GM23338 (cell line): ENCODE results near the gene CMTM6.

Experiments used
- EZH2 ChIP-seq: fragments of 200-600 bp; sonication (generic); IDR thresholded peaks from one replicate; pipeline ENCODE4 v1.8.0; 2017; ENCODE audit warnings: antibody characterized with exemption, mild to moderate bottlenecking, low read depth; ENCODE audit not compliant: unreplicated experiment
- EZH2phosphoT487 ChIP-seq: fragments of 200-600 bp; sonication (generic); IDR thresholded peaks from one replicate; pipeline ENCODE4 v1.8.1; 2018; ENCODE audit warnings: antibody characterized with exemption; ENCODE audit not compliant: unreplicated experiment
- POLR2AphosphoS5 ChIP-seq: IDR thresholded peaks from 2 replicates; pipeline ENCODE4 v1.6.1; 2016; ENCODE audit warnings: antibody characterized with exemption, low read depth
- TF ChIP-seq, protein P1 (sequence below), 2 experiments: fragments of 200-600 bp in 1 of 2; sonication (generic) in 1 of 2; conservative IDR thresholded peaks; 2 replicates each; pipeline versions ENCODE4 v1.5.1 to v1.6.1; 2016 to 2017; ENCODE audit warnings: antibody characterized with exemption in 2 of 2, low read depth in 2 of 2, mild to moderate bottlenecking in 2 of 2, moderate library complexity in 1 of 2
- TF ChIP-seq, protein P2 (sequence below): IDR thresholded peaks from one replicate; pipeline ENCODE4 v1.6.1; 2018; ENCODE audit warnings: antibody characterized with exemption; ENCODE audit not compliant: unreplicated experiment

DNA sequence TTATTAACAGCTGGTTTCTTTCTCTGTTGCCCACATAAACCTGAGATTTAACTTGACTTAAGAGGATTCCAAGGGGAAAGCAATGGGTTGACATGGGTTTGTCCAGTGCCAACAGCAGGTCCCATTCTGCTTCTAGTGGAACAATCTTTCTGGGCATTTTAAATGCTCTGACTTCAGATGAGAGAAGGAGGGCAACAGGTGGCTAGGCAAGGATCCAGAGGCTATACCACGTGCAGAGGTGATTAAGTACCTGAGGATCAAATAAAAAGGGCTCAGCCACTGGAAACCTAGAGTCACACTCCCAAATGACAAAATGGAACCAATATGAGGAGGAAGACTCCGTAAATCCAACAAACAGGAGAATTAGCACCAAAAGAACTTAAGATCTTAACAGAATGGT is 28.5 kb downstream of the CMTM6 start:
- TF ChIP-seq EZH2 (no peak), POLR2AphosphoS5 (no peak), EZH2phosphoT487 (no peak)
- TF ChIP-seq, protein P1, sequence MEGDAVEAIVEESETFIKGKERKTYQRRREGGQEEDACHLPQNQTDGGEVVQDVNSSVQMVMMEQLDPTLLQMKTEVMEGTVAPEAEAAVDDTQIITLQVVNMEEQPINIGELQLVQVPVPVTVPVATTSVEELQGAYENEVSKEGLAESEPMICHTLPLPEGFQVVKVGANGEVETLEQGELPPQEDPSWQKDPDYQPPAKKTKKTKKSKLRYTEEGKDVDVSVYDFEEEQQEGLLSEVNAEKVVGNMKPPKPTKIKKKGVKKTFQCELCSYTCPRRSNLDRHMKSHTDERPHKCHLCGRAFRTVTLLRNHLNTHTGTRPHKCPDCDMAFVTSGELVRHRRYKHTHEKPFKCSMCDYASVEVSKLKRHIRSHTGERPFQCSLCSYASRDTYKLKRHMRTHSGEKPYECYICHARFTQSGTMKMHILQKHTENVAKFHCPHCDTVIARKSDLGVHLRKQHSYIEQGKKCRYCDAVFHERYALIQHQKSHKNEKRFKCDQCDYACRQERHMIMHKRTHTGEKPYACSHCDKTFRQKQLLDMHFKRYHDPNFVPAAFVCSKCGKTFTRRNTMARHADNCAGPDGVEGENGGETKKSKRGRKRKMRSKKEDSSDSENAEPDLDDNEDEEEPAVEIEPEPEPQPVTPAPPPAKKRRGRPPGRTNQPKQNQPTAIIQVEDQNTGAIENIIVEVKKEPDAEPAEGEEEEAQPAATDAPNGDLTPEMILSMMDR (conservative IDR thresholded peaks at IDR 0.05; ENCODE audit: low read depth in 2 of 2): no peak
- TF ChIP-seq, protein P2, sequence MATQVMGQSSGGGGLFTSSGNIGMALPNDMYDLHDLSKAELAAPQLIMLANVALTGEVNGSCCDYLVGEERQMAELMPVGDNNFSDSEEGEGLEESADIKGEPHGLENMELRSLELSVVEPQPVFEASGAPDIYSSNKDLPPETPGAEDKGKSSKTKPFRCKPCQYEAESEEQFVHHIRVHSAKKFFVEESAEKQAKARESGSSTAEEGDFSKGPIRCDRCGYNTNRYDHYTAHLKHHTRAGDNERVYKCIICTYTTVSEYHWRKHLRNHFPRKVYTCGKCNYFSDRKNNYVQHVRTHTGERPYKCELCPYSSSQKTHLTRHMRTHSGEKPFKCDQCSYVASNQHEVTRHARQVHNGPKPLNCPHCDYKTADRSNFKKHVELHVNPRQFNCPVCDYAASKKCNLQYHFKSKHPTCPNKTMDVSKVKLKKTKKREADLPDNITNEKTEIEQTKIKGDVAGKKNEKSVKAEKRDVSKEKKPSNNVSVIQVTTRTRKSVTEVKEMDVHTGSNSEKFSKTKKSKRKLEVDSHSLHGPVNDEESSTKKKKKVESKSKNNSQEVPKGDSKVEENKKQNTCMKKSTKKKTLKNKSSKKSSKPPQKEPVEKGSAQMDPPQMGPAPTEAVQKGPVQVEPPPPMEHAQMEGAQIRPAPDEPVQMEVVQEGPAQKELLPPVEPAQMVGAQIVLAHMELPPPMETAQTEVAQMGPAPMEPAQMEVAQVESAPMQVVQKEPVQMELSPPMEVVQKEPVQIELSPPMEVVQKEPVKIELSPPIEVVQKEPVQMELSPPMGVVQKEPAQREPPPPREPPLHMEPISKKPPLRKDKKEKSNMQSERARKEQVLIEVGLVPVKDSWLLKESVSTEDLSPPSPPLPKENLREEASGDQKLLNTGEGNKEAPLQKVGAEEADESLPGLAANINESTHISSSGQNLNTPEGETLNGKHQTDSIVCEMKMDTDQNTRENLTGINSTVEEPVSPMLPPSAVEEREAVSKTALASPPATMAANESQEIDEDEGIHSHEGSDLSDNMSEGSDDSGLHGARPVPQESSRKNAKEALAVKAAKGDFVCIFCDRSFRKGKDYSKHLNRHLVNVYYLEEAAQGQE: no peak
